OCI-LY1 (cell line): ENCODE results near the gene POU3F2.

Experiments
- CTCF ChIP-seq: fragments of 200-600 bp; sonication (generic), shearing (Covaris generic); IDR thresholded peaks from 2 replicates; pipeline ENCODE4 v1.5.1; 2017; ENCODE audit warnings: mild to moderate bottlenecking, antibody characterized with exemption, low read length, moderate library complexity, mixed read lengths
- EZH2 ChIP-seq: fragments of 200-600 bp; sonication (generic), shearing (Covaris generic); IDR thresholded peaks from 2 replicates; pipeline ENCODE4 v1.8.0; 2017; ENCODE audit warnings: borderline replicate concordance, mixed run types, mild to moderate bottlenecking, antibody characterized with exemption, low read length, moderate library complexity, mixed read lengths

GRCh38 chr6:98840385-98840784 is 6.0 kb downstream of the POU3F2 start:
- no peak for TF ChIP-seq EZH2
- TF ChIP-seq CTCF = no peak
